Left ventricle myocardium superior (tissue), 1 donor: ENCODE measurements around the gene MDN1. TPM values are rescaled to one million over a fixed set of nuclear protein-coding genes. Genes with fewer than 3 reads are reported as not detected.
"Not testable (repeated sequence)": the region's sequence is repeated elsewhere in the genome, so short reads cannot be mapped to it uniquely, and the experiment has no call there.

ENCODE experiments used
- ATAC-seq: fragments of 200-7000 bp; cut with Tn5 transposase; one replicate; pipeline ENCODE4 v1.9.1; 2020; ENCODE audit warnings: mild to moderate bottlenecking, moderate library complexity
- DNase-seq: peaks from one replicate; pipeline ENCODE4 v3.0.0-alpha.2; 2020
- intact Hi-C: fragments of 100-400 bp; cut with micrococcal nuclease; formaldehyde crosslinking; loops from one replicate; pipeline ENCODE4 v1.11.0; 2022
- total RNA-seq: library from RNA; stranded (reverse); fragmentation: NEBNext Ultra II Directional; extraction: Animal tissue kit (Norgen Biotek cat#: 25700); gene quantifications from one replicate; pipeline ENCODE4 v1.2.1, GENCODE V29; 2021
- donor health status: DM: no; HTN: yes; CAD: no; lungs with severe emphysema.

The MDN1 gene
- total RNA-seq, 1 donor from 2014 or later, result 23.9 TPM

DNA sequence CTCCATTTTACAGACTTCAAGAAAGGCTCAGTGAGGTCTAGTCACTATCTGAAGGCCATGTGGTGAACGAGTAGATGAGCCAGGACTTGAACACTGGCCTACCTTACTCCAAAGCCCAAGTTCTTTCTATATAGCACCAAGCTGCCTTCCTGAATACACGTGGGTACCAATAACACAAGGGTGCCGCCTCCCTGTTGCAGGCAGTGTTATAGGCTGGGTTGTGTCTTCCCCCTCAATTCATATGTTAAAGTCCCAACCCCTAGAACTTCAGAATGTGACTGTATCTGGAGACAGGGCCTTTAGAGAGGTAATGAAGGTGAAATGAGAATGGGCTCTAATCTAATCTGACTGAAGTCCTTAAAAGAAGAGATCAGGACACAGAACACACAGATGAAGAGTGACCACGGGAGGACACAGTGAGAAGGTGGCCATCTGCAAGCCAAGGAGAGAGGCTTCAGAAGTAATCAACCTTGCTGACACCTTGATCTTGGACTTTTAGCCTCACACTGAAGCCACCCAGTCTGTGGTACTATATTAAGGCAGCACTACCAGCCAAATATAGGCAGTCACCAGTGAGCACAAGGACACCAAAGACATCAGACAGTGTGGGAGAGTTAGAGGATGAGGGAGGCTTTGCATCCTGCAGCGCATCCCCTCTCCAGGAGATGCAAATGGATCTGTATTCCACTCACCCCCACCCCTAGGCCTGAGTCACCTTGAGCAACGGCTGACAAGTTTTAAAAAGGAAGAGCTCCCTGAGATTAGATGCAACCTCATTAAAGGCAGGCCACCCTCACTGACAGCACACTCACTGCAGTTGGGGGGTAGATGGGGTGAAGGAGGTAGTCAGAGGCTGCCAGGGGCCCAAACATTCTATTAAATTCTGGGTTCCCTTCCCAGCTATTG is 140.1 kb downstream of the MDN1 start:
- intact Hi-C loops, result no loop called here
- ATAC-seq (peak; percentile 64), DNase-seq (no peak)

- no peak for ATAC-seq
- intact Hi-C loops, result no loop called here
- no peak for DNase-seq
Measured at GRCh38 chr6:89678531-89678930, 141.1 kb downstream of the MDN1 start.

GRCh38 chr6:89675949-89676748 is 143.4 kb downstream of the MDN1 start:
- intact Hi-C loops, result no loop called here
- ATAC-seq, result peak; percentile 69

GRCh38 chr6:89670935-89671565 is 148.5 kb downstream of the MDN1 start:
- intact Hi-C loops, result no loop called here
- peak; percentile 78 for ATAC-seq

More at GRCh38 chr6:89675949-89676748, 143.4 kb downstream of the MDN1 start:
- DNase-seq, result peak; percentile 40

DNA sequence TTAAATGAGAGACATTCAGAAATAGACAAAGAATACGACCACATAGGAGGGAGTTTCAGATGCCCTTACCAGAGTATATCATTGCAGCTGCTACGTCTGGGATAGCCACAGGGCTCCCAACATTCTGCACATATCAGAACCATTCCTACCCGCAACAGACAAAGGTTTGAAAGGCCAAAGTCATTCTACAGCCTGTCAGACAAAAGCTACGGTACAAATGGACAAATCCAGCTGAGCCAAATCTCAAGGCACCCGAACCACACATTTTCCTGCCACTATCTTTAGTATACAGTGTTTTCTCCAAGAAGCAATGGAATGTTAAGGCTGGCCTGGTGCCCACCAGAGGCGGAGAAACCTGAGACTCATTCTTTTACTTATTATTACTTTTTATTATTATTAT is 150.6 kb downstream of the MDN1 start:
- intact Hi-C loops, result no loop called here
- DNase-seq, result no peak
- ATAC-seq, result peak; percentile 30

More at GRCh38 chr6:89670935-89671565, 148.5 kb downstream of the MDN1 start:
- DNase-seq, result no peak

GRCh38 chr6:89667872-89668556 is 151.6 kb downstream of the MDN1 start:
- no peak for DNase-seq
- ATAC-seq, result no peak
- intact Hi-C loops, result no loop called here

- intact Hi-C loops, result no loop called here
- DNase-seq, result no peak
- no peak for ATAC-seq
Measured at GRCh38 chr6:89662659-89663223, 156.9 kb downstream of the MDN1 start.

DNA sequence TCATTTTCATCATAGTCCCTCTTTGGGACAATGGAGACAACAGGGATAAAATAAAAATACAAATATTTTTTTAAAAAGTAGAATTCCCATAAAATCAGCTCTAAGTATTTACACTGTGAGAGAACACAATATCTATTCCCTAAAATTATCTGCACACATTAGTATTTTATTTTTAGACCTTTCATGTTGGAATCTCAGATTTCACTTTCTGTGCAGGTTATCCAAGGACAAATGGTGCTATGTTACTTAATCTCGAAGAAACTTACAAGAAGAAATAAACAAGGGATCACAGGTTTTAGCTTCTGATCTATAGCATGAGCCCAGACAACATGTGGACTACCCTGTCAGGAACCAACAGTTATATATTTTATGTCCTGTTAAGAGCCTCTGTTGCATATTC is 158.0 kb downstream of the MDN1 start:
- ATAC-seq (peak; percentile 51), DNase-seq (no peak)
- intact Hi-C loops, result no loop called here

GRCh38 chr6:89660981-89661380 is 158.6 kb downstream of the MDN1 start:
- no peak for ATAC-seq
- intact Hi-C loops, result no loop called here
- no peak for DNase-seq

DNA sequence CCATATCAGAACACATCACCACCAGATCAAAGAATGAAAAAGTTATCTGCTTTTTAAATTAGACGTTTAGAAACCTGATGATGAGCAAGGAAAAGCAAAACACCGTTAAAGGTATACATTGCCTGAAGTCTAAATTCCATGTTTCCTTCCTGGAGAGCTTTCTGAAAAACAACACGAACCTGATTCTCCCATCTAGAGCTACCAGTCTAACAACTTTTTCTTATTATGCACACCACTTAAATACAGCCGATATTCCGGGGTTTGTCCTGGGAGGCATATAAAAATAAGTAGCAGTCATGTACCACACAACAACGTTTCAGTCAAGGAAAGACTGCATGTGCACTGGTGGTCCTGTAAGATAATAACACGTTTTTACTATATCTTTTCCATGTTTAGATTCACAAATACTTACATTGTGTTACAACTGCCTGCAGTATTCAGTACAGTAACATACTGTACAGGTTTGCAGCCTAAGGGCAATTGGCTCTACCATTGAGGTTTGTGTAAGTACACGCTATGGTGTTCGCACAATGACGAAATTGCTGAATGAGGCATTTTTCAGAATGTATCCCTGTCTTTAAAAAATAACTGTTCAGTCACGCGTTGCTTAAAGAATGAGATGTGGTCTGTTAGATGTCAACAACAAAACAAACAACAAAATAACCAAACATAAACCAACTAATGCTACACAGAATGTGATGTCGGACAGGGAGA is 162.0 kb downstream of the MDN1 start:
- intact Hi-C loops, result no loop called here
- ATAC-seq (no peak), DNase-seq (no peak)

DNA sequence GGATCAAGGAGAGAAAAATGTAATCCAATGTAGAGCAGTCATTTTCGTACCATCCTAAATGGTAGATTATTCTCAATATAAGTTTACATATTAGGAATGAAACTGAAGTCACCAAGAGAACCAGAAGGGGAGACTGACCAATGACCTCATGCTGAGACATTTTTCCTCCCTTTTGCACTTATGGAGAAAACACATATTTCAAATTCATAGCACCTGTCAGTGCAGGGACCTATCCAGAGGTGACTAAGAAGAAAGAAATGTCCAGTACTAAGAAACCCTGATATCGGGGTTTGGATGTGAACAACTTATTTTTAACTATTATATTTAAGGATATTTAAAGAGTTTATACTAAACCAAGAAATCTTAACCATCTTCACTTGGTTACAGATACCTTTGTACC is 164.5 kb downstream of the MDN1 start:
- ATAC-seq, result no peak
- DNase-seq, result no peak
- intact Hi-C loops, result no loop called here

DNA sequence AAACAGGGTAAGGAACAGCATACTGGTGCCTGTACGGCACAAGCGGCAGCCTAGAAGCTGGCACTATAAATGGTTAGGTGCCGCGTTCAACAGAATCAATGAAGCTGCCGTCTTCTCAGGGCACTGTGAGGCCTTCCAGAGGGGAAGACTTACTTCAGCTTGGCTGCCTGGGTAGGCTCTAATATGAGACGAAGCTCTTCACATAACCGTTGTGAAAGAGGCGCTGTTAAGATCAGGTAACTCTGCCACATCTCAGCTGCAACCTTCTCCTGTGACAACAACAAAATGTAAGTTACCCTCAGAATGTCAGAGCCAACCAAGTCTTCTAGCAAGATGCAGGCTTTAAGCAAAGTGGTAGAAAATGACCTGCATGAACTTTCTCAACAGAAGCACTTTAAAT is 169.0 kb downstream of the MDN1 start:
- intact Hi-C loops, result no loop called here
- ATAC-seq, result no peak
- no peak for DNase-seq

GRCh38 chr6:89649682-89650081 is 169.9 kb downstream of the MDN1 start:
- no peak for ATAC-seq
- intact Hi-C loops, result no loop called here

DNA sequence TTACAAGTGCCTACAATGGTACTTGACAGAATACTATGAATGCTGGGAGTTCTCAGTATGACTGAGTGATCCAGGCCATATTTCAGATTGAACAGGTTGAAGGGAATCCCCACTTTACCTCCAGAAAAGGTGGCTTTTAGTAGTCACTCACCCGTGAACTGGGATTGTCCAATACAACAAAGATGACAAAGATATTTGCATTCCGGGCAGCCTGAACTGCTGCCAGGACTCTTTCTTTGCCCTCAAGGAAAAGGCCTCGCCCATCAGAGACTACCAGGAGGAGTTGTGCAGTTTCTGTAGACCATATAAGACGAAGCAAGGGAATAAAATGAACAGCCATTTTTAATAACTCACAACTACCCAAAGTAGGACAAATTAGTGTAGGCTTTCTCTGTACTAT is 174.7 kb downstream of the MDN1 start:
- ATAC-seq, result no peak
- DNase-seq, result no peak
- intact Hi-C loops, result no loop called here

More at GRCh38 chr6:89649682-89650081, 169.9 kb downstream of the MDN1 start:
- DNase-seq, result no peak

- intact Hi-C loops, result no loop called here
- DNase-seq (no peak), ATAC-seq (peak; percentile 56)
Measured at GRCh38 chr6:89643406-89643805, 176.2 kb downstream of the MDN1 start.

GRCh38 chr6:89642956-89643355 is 176.6 kb downstream of the MDN1 start:
- DNase-seq (no peak), ATAC-seq (no peak)
- intact Hi-C loops, result no loop called here

GRCh38 chr6:89641581-89641980 is 178.0 kb downstream of the MDN1 start:
- DNase-seq, intact Hi-C loops, ATAC-seq: not testable (repeated sequence)

- DNase-seq (no peak), ATAC-seq (no peak)
- intact Hi-C loops, result no loop called here
Measured at GRCh38 chr6:89640804-89641203, 178.8 kb downstream of the MDN1 start.
